ENCODE data around the gene SERPINA1.

GRCh38 chr14:94348836-94349235, 39.6 kb downstream of the SERPINA1 start:
- TF ChIP-seq TAF1 (IDR thresholded peaks at IDR 0.05; ENCODE audit: borderline replicate concordance, insufficient read depth, low read length) (no peak), POLR2AphosphoS5 (IDR thresholded peaks at IDR 0.05; ENCODE audit: low read depth, low read length) (no peak), REST (IDR thresholded peaks at IDR 0.05; ENCODE audit: insufficient read depth in 1 of 2, low read depth in 2 of 2, low read length in 2 of 2) (no peak)

All from PFSK-1 (cell line).